Activated naive CD4-positive, alpha-beta T cell treated with anti-CD3 and anti-CD28 coated beads, Interleukin-2, amount 50 U/mL, for 24 hours (primary cell): Measurements from ENCODE around the gene SLC4A2.
A peak's percentile ranks its signal among the peaks of the same experiment; 100 is the strongest.

Experiments
- H3K27ac Mint-ChIP-seq: one replicate; pipeline ENCODE4 v1.8.0; 2021; ENCODE audit warnings: mild to moderate bottlenecking, mixed read lengths
- H3K27me3 Mint-ChIP-seq: one replicate; pipeline ENCODE4 v1.8.0; 2021; ENCODE audit warnings: mixed read lengths
- H3K36me3 Mint-ChIP-seq: one replicate; pipeline ENCODE4 v1.8.0; 2021; ENCODE audit warnings: mixed read lengths
- H3K4me1 Mint-ChIP-seq: one replicate; pipeline ENCODE4 v1.8.0; 2021; ENCODE audit warnings: mixed read lengths
- H3K4me3 Mint-ChIP-seq: one replicate; pipeline ENCODE4 v1.8.0; 2021; ENCODE audit warnings: mild to moderate bottlenecking, mixed read lengths
- H3K9me3 Mint-ChIP-seq: one replicate; pipeline ENCODE4 v1.8.0; 2021; ENCODE audit warnings: mixed read lengths

Gene SLC4A2

DNA sequence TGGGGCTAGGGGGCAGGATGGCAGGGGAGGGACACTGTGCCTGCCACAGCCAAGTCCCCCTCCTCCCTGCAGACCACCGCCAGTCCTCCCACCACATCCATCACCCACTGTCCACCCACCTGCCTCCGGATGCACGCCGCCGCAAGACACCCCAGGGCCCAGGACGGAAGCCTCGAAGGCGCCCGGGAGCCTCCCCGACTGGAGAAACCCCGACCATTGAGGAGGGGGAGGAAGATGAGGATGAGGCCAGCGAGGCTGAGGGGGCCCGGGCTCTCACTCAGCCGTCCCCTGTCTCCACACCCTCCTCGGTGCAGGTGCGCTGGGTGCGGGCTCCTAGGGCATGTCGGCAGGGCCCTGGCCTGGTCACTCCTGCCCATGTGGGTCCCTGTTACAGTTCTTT lies 5.1 kb downstream of the SLC4A2 start:
- Mint-ChIP-seq H3K4me1 (peaks cover 12% of the 10 kb centered on the region), H3K27me3 (no peaks in the 10 kb centered on the region), H3K9me3 (no peaks in the 10 kb centered on the region), H3K4me3 (no peak overlapping the region), H3K27ac (no peak overlapping the region), H3K36me3 (peaks cover 5% of the 10 kb centered on the region)

DNA sequence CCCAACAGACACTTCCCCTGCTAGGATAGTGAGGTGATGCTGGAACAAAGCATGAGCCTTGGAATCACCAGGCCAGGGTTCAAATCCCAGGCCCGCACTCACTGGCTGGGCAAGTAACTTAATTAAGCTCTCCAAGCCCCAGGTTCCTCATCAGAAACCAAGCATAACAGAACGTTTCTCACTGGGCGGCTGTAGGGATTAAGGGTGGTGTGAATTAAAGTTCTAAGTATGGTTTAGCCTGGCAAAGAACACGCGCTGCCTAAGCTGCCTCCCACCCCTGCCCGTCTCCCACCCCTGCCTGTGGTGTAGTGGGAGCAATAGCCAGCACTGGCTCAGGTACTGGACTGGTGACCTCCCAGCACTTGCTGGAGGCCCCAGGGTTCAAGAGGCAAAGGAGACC lies 5.6 kb downstream of the SLC4A2 start:
- H3K27ac Mint-ChIP-seq: no peak overlapping the region
- H3K4me1 Mint-ChIP-seq: peaks cover 12% of the 10 kb centered on the region
- no peaks in the 10 kb centered on the region for H3K9me3 Mint-ChIP-seq
- no peaks in the 10 kb centered on the region for H3K27me3 Mint-ChIP-seq
- H3K36me3 Mint-ChIP-seq: peaks cover 5% of the 10 kb centered on the region
- H3K4me3 Mint-ChIP-seq: no peak overlapping the region

DNA sequence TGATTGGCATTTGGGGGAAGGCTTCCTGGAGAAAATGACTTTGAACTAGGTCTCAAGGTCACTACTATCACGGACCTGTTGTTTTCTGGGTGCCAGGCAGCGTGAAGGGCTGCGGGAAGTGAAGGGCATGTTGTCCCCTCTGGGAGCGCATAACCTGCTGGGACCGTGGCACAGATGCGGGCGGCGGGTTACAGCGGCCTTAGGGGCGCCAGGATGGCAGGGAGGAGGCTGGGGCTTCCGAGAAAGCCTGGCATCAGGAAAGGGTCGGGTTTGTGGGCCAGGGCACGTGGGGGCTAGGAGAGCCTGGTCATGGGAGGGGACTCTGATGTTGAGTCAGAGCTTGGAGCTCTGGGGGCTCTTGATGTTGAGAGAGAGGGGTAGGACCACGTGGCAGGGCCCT lies 6.1 kb downstream of the SLC4A2 start:
- peaks cover 12% of the 10 kb centered on the region for H3K4me1 Mint-ChIP-seq
- no peaks in the 10 kb centered on the region for H3K27me3 Mint-ChIP-seq
- H3K36me3 Mint-ChIP-seq: peaks cover 5% of the 10 kb centered on the region
- no peak overlapping the region for H3K4me3 Mint-ChIP-seq
- H3K9me3 Mint-ChIP-seq: no peaks in the 10 kb centered on the region
- H3K27ac Mint-ChIP-seq: no peak overlapping the region

- H3K9me3 Mint-ChIP-seq: no peaks in the 10 kb centered on the region
- peaks cover 4% of the 10 kb centered on the region for H3K4me1 Mint-ChIP-seq
- no peak overlapping the region for H3K27ac Mint-ChIP-seq
- H3K4me3 Mint-ChIP-seq: no peak overlapping the region
- no peaks in the 10 kb centered on the region for H3K27me3 Mint-ChIP-seq
- peaks cover 5% of the 10 kb centered on the region for H3K36me3 Mint-ChIP-seq
These were observed 7.0 kb downstream of the SLC4A2 start for GRCh38 chr7:151066273-151066974.

GRCh38 chr7:151068069-151068773 lies 8.8 kb downstream of the SLC4A2 start:
- H3K27ac Mint-ChIP-seq: no peak overlapping the region
- H3K4me1 Mint-ChIP-seq: no peaks in the 10 kb centered on the region
- H3K9me3 Mint-ChIP-seq: no peaks in the 10 kb centered on the region
- H3K4me3 Mint-ChIP-seq: no peak overlapping the region
- no peaks in the 10 kb centered on the region for H3K27me3 Mint-ChIP-seq
- peaks cover 7% of the 10 kb centered on the region for H3K36me3 Mint-ChIP-seq

GRCh38 chr7:151069841-151070573 lies 10.6 kb downstream of the SLC4A2 start:
- H3K27me3 Mint-ChIP-seq: no peaks in the 10 kb centered on the region

DNA sequence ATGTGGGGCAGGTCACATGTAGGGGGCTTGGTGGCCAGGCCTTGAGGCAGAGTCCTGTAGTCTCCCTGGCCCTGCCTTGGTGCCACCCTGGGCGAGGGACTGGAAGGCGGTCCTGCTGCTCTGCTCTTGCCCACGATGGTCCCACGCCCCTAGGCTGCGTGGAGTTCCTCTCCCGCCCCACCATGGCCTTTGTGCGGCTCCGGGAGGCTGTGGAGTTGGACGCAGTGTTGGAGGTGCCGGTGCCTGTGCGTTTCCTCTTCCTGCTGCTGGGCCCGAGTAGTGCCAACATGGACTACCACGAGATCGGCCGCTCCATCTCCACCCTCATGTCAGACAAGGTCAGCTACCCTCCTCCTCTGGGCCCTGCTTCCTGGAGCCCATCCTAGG lies 11.2 kb downstream of the SLC4A2 start:
- Mint-ChIP-seq H3K9me3 (no peaks in the 10 kb centered on the region), H3K4me3 (no peak overlapping the region), H3K27ac (no peak overlapping the region), H3K36me3 (peaks cover 10% of the 10 kb centered on the region), H3K4me1 (no peaks in the 10 kb centered on the region), H3K27me3 (no peaks in the 10 kb centered on the region)

More at GRCh38 chr7:151069841-151070573, 10.6 kb downstream of the SLC4A2 start:
- Mint-ChIP-seq H3K9me3 (no peaks in the 10 kb centered on the region), H3K4me3 (no peak overlapping the region), H3K4me1 (no peaks in the 10 kb centered on the region), H3K36me3 (peaks cover 8% of the 10 kb centered on the region), H3K27ac (no peak overlapping the region)

DNA sequence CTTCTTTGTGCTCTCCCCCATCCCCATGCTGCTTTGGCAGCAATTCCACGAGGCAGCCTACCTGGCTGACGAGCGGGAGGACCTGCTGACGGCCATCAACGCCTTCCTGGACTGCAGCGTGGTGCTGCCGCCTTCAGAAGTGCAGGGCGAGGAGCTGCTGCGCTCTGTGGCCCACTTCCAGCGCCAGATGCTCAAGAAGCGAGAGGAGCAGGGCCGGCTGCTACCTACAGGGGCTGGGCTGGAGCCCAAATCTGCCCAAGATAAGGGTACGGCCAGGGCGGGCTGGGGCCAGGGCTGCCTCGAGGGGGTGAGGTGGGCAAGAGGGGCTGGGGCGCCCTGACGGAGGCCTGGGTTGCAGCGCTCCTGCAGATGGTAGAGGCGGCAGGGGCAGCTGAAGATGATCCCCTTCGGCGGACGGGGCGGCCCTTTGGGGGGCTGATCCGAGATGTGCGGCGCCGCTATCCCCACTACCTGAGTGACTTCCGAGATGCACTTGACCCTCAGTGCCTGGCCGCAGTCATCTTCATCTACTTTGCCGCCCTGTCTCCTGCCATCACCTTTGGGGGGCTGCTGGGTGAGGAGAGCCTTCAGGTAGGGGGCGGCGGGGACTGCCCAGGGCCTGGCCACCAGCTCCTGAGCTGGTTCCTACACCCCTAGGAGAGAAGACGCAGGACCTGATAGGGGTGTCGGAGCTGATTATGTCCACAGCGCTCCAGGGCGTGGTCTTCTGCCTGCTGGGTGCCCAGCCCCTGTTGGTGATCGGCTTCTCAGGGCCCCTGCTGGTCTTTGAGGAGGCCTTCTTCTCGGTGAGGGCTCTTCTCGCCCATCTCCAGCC lies 11.9 kb downstream of the SLC4A2 start:
- Mint-ChIP-seq H3K36me3 (peaks cover 10% of the 10 kb centered on the region), H3K27ac (no peak overlapping the region), H3K27me3 (no peaks in the 10 kb centered on the region), H3K4me3 (no peak overlapping the region), H3K9me3 (no peaks in the 10 kb centered on the region), H3K4me1 (no peaks in the 10 kb centered on the region)

- no peak overlapping the region for H3K27ac Mint-ChIP-seq
- H3K4me1 Mint-ChIP-seq: peaks cover 9% of the 10 kb centered on the region
- H3K9me3 Mint-ChIP-seq: no peaks in the 10 kb centered on the region
- H3K36me3 Mint-ChIP-seq: peaks cover 8% of the 10 kb centered on the region
- H3K27me3 Mint-ChIP-seq: no peaks in the 10 kb centered on the region
- H3K4me3 Mint-ChIP-seq: no peak overlapping the region
These were observed 14.6 kb downstream of the SLC4A2 start for GRCh38 chr7:151073990-151074389.

- Mint-ChIP-seq H3K36me3 (peaks cover 5% of the 10 kb centered on the region), H3K9me3 (no peaks in the 10 kb centered on the region), H3K4me1 (peaks cover 16% of the 10 kb centered on the region), H3K4me3 (no peak overlapping the region), H3K27me3 (no peaks in the 10 kb centered on the region), H3K27ac (peak overlapping the region; percentile 91)
These were observed 15.7 kb downstream of the SLC4A2 start for GRCh38 chr7:151074817-151075661.

GRCh38 chr7:151075662-151075971 lies 16.2 kb downstream of the SLC4A2 start:
- Mint-ChIP-seq H3K4me3 (no peak overlapping the region), H3K9me3 (no peaks in the 10 kb centered on the region), H3K27ac (peak overlapping the region; percentile 91), H3K36me3 (peaks cover 5% of the 10 kb centered on the region), H3K4me1 (peaks cover 17% of the 10 kb centered on the region), H3K27me3 (no peaks in the 10 kb centered on the region)

DNA sequence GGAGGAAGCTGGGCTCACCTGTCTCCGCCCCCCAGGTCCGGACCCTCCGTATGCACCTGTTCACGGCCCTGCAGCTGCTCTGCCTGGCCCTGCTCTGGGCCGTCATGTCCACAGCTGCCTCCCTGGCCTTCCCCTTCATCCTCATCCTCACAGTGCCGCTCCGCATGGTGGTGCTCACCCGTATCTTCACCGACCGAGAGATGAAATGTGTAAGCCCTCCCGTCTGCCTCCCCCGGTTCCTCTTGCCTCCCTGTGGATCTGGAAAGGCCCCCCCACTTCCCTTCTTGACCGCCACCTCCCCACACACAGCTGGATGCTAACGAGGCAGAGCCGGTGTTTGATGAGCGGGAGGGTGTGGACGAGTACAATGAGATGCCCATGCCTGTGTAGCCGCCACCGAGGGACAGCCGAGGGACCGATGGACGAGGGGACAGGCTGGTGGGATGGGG lies 16.6 kb downstream of the SLC4A2 start:
- Mint-ChIP-seq H3K36me3 (peaks cover 5% of the 10 kb centered on the region), H3K9me3 (no peaks in the 10 kb centered on the region), H3K27ac (no peak overlapping the region), H3K4me1 (peaks cover 17% of the 10 kb centered on the region), H3K4me3 (no peak overlapping the region), H3K27me3 (no peaks in the 10 kb centered on the region)

- Mint-ChIP-seq H3K36me3 (peaks cover 3% of the 10 kb centered on the region), H3K9me3 (no peaks in the 10 kb centered on the region), H3K27me3 (no peaks in the 10 kb centered on the region), H3K27ac (no peak overlapping the region), H3K4me3 (no peak overlapping the region), H3K4me1 (peaks cover 20% of the 10 kb centered on the region)
These were observed 17.7 kb downstream of the SLC4A2 start for GRCh38 chr7:151076863-151077704.

DNA sequence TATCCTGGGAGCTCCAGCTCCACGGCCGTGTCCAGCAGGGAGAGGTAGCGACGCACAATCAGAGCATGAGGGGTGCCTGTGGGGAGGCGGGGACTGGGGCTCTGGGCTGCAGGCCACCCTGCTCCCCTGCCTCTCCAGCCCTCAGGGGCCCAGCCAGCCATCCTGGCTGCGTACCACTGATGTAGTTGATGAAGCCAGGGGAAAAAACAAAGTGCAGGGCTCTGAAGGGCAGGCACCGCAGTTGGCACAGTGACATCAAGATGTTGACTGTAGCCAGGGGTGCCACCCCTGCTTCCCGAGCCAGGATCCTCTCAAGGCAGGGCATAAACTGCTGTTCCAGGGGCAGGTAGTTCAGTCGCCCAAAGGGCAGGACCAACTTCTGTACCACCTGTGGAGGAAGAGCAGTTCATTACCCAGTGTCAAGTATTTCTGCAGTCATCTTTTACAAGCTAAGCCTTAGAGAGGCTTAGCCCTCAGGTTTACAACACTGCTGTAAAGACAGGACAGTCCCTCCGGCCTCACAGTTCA lies 18.4 kb downstream of the SLC4A2 start:
- Mint-ChIP-seq H3K36me3 (peaks cover 4% of the 10 kb centered on the region), H3K4me3 (peak overlapping the region; percentile 73), H3K27ac (peak overlapping the region; percentile 66)

More for the DNA sequence above, 18.4 kb downstream of the SLC4A2 start:
- peaks cover 24% of the 10 kb centered on the region for H3K4me1 Mint-ChIP-seq
- H3K27me3 Mint-ChIP-seq: no peaks in the 10 kb centered on the region
- no peaks in the 10 kb centered on the region for H3K9me3 Mint-ChIP-seq
